Caco-2 (cell line): ENCODE results near the gene WLS. TPM values are rescaled to one million over a fixed set of nuclear protein-coding genes. Genes with fewer than 3 reads are reported as not detected.

ENCODE experiments used
- BruUV-seq: library from RNA; stranded (reverse); fragments of 400-500 nt; replicated peaks from 2 replicates; lab custom pipeline; 2021; lab: Mats Ljungman, UMichigan
- CTCF ChIA-PET: fragments of 300-600 bp; sonication (Branson Sonifier 250); formaldehyde crosslinking; loops from one replicate; lab custom pipeline; 2022; ENCODE audit warnings: antibody characterized with exemption; lab: Charles Lee
- POLR2A ChIA-PET: fragments of 300-600 bp; sonication (Branson Sonifier 250); formaldehyde crosslinking; loops from one replicate; lab custom pipeline; 2022; ENCODE audit warnings: antibody characterized with exemption; lab: Charles Lee
- DNase-seq, 2 experiments: peaks; one replicate each; pipeline versions ENCODE4 v3.0.0 to v3.0.0-alpha.2; 2020 to 2022
- H3K27me3 ChIP-seq: replicated peaks from 2 replicates; pipeline ENCODE4 v1.6.0; 2011; ENCODE audit warnings: low read length; ENCODE audit not compliant: control insufficient read depth, insufficient read depth
- H3K36me3 ChIP-seq: 2 replicates; pipeline ENCODE4 v1.5.1; 2011; ENCODE audit warnings: low read length; ENCODE audit not compliant: control insufficient read depth, insufficient read depth
- H3K4me1 ChIP-seq: fragments of 250-450 bp; sonication (Bioruptor Pico); 2 replicates; pipeline ENCODE4 v1.5.1; 2020; ENCODE audit warnings: mild to moderate bottlenecking
- H3K4me3 ChIP-seq: 2 replicates; pipeline ENCODE4 v1.5.1; 2011; ENCODE audit warnings: low read depth, mild to moderate bottlenecking, control low read depth, low read length
- H3K9me3 ChIP-seq: fragments of 250-450 bp; sonication (Bioruptor Pico); 2 replicates; pipeline ENCODE4 v1.5.1; 2020; ENCODE audit warnings: mild to moderate bottlenecking, moderate library complexity
- H3K27ac Mint-ChIP-seq: one replicate; pipeline ENCODE4 v1.8.0; 2022; ENCODE audit warnings: mixed read lengths; ENCODE audit not compliant: unreplicated experiment
- H3K27me3 Mint-ChIP-seq: one replicate; pipeline ENCODE4 v1.8.0; 2022; ENCODE audit warnings: mixed read lengths; ENCODE audit not compliant: insufficient read depth, unreplicated experiment
- H3K36me3 Mint-ChIP-seq: one replicate; pipeline ENCODE4 v1.8.0; 2022; ENCODE audit warnings: mild to moderate bottlenecking, mixed read lengths; ENCODE audit not compliant: insufficient read depth, unreplicated experiment
- H3K4me1 Mint-ChIP-seq: one replicate; pipeline ENCODE4 v1.8.0; 2022; ENCODE audit warnings: low read depth, mixed read lengths; ENCODE audit not compliant: unreplicated experiment
- H3K4me3 Mint-ChIP-seq: one replicate; pipeline ENCODE4 v1.8.0; 2022; ENCODE audit warnings: mild to moderate bottlenecking, moderate library complexity, mixed read lengths; ENCODE audit not compliant: unreplicated experiment
- H3K9me3 Mint-ChIP-seq: one replicate; pipeline ENCODE4 v1.8.0; 2022; ENCODE audit warnings: mixed read lengths; ENCODE audit not compliant: unreplicated experiment
- CTCF ChIP-seq, 2 experiments: fragments of 200-600 bp in 1 of 2; IDR thresholded peaks; 1 replicate in 1 of 2; 2 replicates in 1 of 2; pipeline versions ENCODE4 v1.5.1 to v1.8.0; 2011 to 2022; ENCODE audit warnings: antibody characterized with exemption in 1 of 2, control low read depth in 1 of 2, inconsistent platforms in 1 of 2, low read depth in 1 of 2, low read length in 1 of 2, mild to moderate bottlenecking in 1 of 2, moderate library complexity in 1 of 2; ENCODE audit not compliant: insufficient read depth in 1 of 2, severe bottlenecking in 1 of 2, unreplicated experiment in 1 of 2
- intact Hi-C: fragments of 100-400 bp; cut with micrococcal nuclease; formaldehyde crosslinking; loops from one replicate; pipeline ENCODE4 v1.10.0; 2022; ENCODE audit not compliant: unreplicated experiment
- total RNA-seq: library from RNA; stranded (reverse); gene quantifications from 2 replicates; pipeline ENCODE4 v1.2.3, GENCODE V29; 2022

WLS gene
- total RNA-seq, 1 experiment from 2014 or later, result 72.3 TPM

- Histone ChIP-seq H3K4me1 (peaks cover 18% of the 10 kb centered on the region), H3K4me3 (no peak overlapping the region), H3K9me3 (no peaks in the 10 kb centered on the region), H3K36me3 (no peaks in the 10 kb centered on the region; the same call in 1 of the 2 replicates), H3K27me3 (no peaks in the 10 kb centered on the region)
- POLR2A ChIA-PET, result no interaction called here
- Mint-ChIP-seq H3K4me1 (peaks cover 11% of the 10 kb centered on the region), H3K9me3 (no peaks in the 10 kb centered on the region), H3K27me3 (no peaks in the 10 kb centered on the region), H3K36me3 (peaks cover 19% of the 10 kb centered on the region), H3K4me3 (no peak overlapping the region), H3K27ac (no peak overlapping the region)
- CTCF ChIA-PET, result no interaction called here
- TF ChIP-seq CTCF (IDR thresholded peaks at IDR 0.05; ENCODE audit: insufficient read depth in 1 of 2, low read depth in 1 of 2, low read length in 1 of 2, severe bottlenecking in 1 of 2, unreplicated experiment in 1 of 2), result no peak
- DNase-seq, result no peak
- BruUV-seq, result no TSS peak
- intact Hi-C loops, result loop anchor here (2.0 kb wide), 1 partner anchor 15 kb away; no protein-coding TSS in a partner anchor
These were observed 88.7 kb downstream of the WLS start for GRCh38 chr1:68143633-68144032.

GRCh38 chr1:68142461-68142860, 89.9 kb downstream of the WLS start:
- Histone ChIP-seq H3K4me3 (no peak overlapping the region), H3K9me3 (no peaks in the 10 kb centered on the region), H3K36me3 (no peaks in the 10 kb centered on the region), H3K27me3 (no peaks in the 10 kb centered on the region), H3K4me1 (peaks cover 18% of the 10 kb centered on the region)
- Mint-ChIP-seq H3K4me1 (peaks cover 11% of the 10 kb centered on the region), H3K9me3 (no peaks in the 10 kb centered on the region), H3K4me3 (no peak overlapping the region), H3K27ac (no peak overlapping the region), H3K27me3 (no peaks in the 10 kb centered on the region), H3K36me3 (peaks cover 18% of the 10 kb centered on the region)
- ChIA-PET POLR2A (no interaction called here), CTCF (no interaction called here)
- intact Hi-C loops, result no loop called here
- TF ChIP-seq CTCF (IDR thresholded peaks at IDR 0.05; ENCODE audit: insufficient read depth in 1 of 2, low read depth in 1 of 2, low read length in 1 of 2, severe bottlenecking in 1 of 2, unreplicated experiment in 1 of 2), result no peak
- BruUV-seq, result no TSS peak
- no peak for DNase-seq

- no peak overlapping the region for H3K4me3 Mint-ChIP-seq
- BruUV-seq, result no TSS peak
- ChIA-PET CTCF (no interaction called here), POLR2A (no interaction called here)
- Histone ChIP-seq H3K9me3 (no peaks in the 10 kb centered on the region), H3K27me3 (no peaks in the 10 kb centered on the region), H3K4me3 (no peak overlapping the region), H3K4me1 (peaks cover 18% of the 10 kb centered on the region), H3K36me3 (no peaks in the 10 kb centered on the region)
- no peak for DNase-seq
- intact Hi-C loops, result no loop called here
- no peak for TF ChIP-seq CTCF (IDR thresholded peaks at IDR 0.05; ENCODE audit: insufficient read depth in 1 of 2, low read depth in 1 of 2, low read length in 1 of 2, severe bottlenecking in 1 of 2, unreplicated experiment in 1 of 2)
- no peaks in the 10 kb centered on the region for H3K27me3 Mint-ChIP-seq
- H3K4me1 Mint-ChIP-seq, result peaks cover 11% of the 10 kb centered on the region
- H3K27ac Mint-ChIP-seq, result no peak overlapping the region
- peaks cover 17% of the 10 kb centered on the region for H3K36me3 Mint-ChIP-seq
- no peaks in the 10 kb centered on the region for H3K9me3 Mint-ChIP-seq
These were observed 90.3 kb downstream of the WLS start for GRCh38 chr1:68142036-68142435.
